GM19452 (cell line): Measurements from ENCODE around the gene SEMA7A.
"Not testable (repeated sequence)": the region's sequence is repeated elsewhere in the genome, so short reads cannot be mapped to it uniquely, and the experiment has no call there.

ENCODE experiments used
- ATAC-seq: cut with Tn5 transposase; IDR thresholded peaks from one replicate; pipeline ENCODE4 v1.9.1; 2021; ENCODE audit not compliant: unreplicated experiment

SEMA7A gene

GRCh38 chr15:74390049-74390646 lies 43.6 kb downstream of the SEMA7A start:
- not testable (repeated sequence) for ATAC-seq

GRCh38 chr15:74389241-74390048 lies 44.3 kb downstream of the SEMA7A start:
- no peak for ATAC-seq

GRCh38 chr15:74388363-74388951 lies 45.3 kb downstream of the SEMA7A start:
- ATAC-seq = no peak

- ATAC-seq = no peak
Observed at GRCh38 chr15:74387621-74388362, 46.0 kb downstream of the SEMA7A start.

- no peak for ATAC-seq
Observed at GRCh38 chr15:74387141-74387541, 46.6 kb downstream of the SEMA7A start.

GRCh38 chr15:74386496-74387140 lies 47.1 kb downstream of the SEMA7A start:
- ATAC-seq = no peak

GRCh38 chr15:74385733-74386132 lies 48.0 kb downstream of the SEMA7A start:
- ATAC-seq = no peak

- ATAC-seq = peak; percentile 61
Observed at GRCh38 chr15:74384881-74385643, 48.7 kb downstream of the SEMA7A start.

- ATAC-seq = peak; percentile 4
Observed at GRCh38 chr15:74384566-74384880, 49.2 kb downstream of the SEMA7A start.

- peak; percentile 36 for ATAC-seq
Observed at GRCh38 chr15:74383695-74384565, 49.8 kb downstream of the SEMA7A start.

- ATAC-seq = peak; percentile 6
Observed at GRCh38 chr15:74383286-74383685, 50.5 kb downstream of the SEMA7A start.

GRCh38 chr15:74382004-74382816 lies 51.5 kb downstream of the SEMA7A start:
- no peak for ATAC-seq

- no peak for ATAC-seq
Observed at GRCh38 chr15:74381481-74381880, 52.3 kb downstream of the SEMA7A start.

- no peak for ATAC-seq
Observed at GRCh38 chr15:74381190-74381453, 52.6 kb downstream of the SEMA7A start.

GRCh38 chr15:74380361-74381189 lies 53.2 kb downstream of the SEMA7A start:
- ATAC-seq = no peak

- no peak for ATAC-seq
Observed at GRCh38 chr15:74378848-74379247, 54.9 kb downstream of the SEMA7A start.

- no peak for ATAC-seq
Observed at GRCh38 chr15:74377831-74378766, 55.7 kb downstream of the SEMA7A start.
